GM12878 (cell line): ENCODE data around the gene GIGYF1. TPM values are rescaled to one million over a fixed set of nuclear protein-coding genes. Genes with fewer than 3 reads are reported as not detected.

Experiments
- MEF2A ChIP-seq: IDR thresholded peaks from 2 replicates; pipeline ENCODE4 v1.6.1; 2011; ENCODE audit warnings: low read depth, mild to moderate bottlenecking, low read length, moderate library complexity; ENCODE audit not compliant: insufficient read depth
- NFXL1 ChIP-seq: fragments of 450-650 bp; IDR thresholded peaks from 2 replicates; pipeline ENCODE4 v1.6.1; 2017; ENCODE audit warnings: antibody characterized with exemption, mild to moderate bottlenecking, borderline replicate concordance
- NR2F1 ChIP-seq: fragments of 450-650 bp; conservative IDR thresholded peaks from 2 replicates; pipeline ENCODE4 v1.6.1; 2017; ENCODE audit warnings: mild to moderate bottlenecking
- RAD51 ChIP-seq: fragments of 450-650 bp; IDR thresholded peaks from 2 replicates; pipeline ENCODE4 v1.6.1; 2016; ENCODE audit warnings: moderate library complexity, mild to moderate bottlenecking, inconsistent platforms
- SIN3A ChIP-seq: IDR thresholded peaks from 2 replicates; pipeline ENCODE4 v1.6.1; 2012; ENCODE audit warnings: low read depth, low read length, improper control_type of control experiment
- SRF ChIP-seq, 2 experiments: IDR thresholded peaks; 2 replicates each; pipeline ENCODE4 v1.6.1; 2011; ENCODE audit warnings: low read depth in 2 of 2, low read length in 2 of 2, mild to moderate bottlenecking in 1 of 2, moderate library complexity in 1 of 2
- YY1 ChIP-seq: IDR thresholded peaks from 2 replicates; pipeline ENCODE4 v1.6.1; 2011; ENCODE audit warnings: low read depth, mild to moderate bottlenecking, low read length
- ZNF24 ChIP-seq: fragments of 450-650 bp; IDR thresholded peaks from 2 replicates; pipeline ENCODE4 v1.6.1; 2017; ENCODE audit warnings: antibody characterized with exemption, mild to moderate bottlenecking
- ZZZ3 ChIP-seq: IDR thresholded peaks from 2 replicates; pipeline ENCODE4 v1.6.1; 2011; ENCODE audit warnings: low read depth; ENCODE audit not compliant: control insufficient read depth, insufficient read length
- polyA plus RNA-seq, 11 experiments: library from polyadenylated mRNA; depleted of rRNA in 4 of 11; unstranded in 6 of 11; stranded (reverse) in 5 of 11; fragments of >200 nt; fragmentation: Nextera tagmentation in 4 of 11; fragmentation: Illumina TruSeq in 1 of 11; extraction: Ambion mirVana in 4 of 11; extraction: Trizol in 1 of 11; gene quantifications; 1 replicate in 1 of 11; 2 replicates in 10 of 11; pipeline versions ENCODE4 v1.2.1 to v1.2.3, GENCODE V29; 2011 to 2016; ENCODE audit warnings: inconsistent platforms in 2 of 11, missing spikeins in 2 of 11, low read depth in 1 of 11
- total RNA-seq, 4 experiments: library from RNA; depleted of rRNA in 3 of 4; stranded (reverse); fragments of >200 nt in 3 of 4; fragmentation: Illumina TruSeq in 1 of 4; extraction: Trizol in 1 of 4; gene quantifications; 2 replicates each; pipeline versions ENCODE4 v1.2.1 to v1.2.3, GENCODE V29; 2013 to 2021
- TF ChIP-seq, protein P1 (sequence below): fragments of 450-650 bp; IDR thresholded peaks from 2 replicates; pipeline ENCODE4 v1.6.1; 2018; ENCODE audit warnings: mild to moderate bottlenecking, low read depth, moderate library complexity; ENCODE audit not compliant: partially characterized antibody
- TF ChIP-seq, protein P2 (sequence below): fragments of 450-650 bp; IDR thresholded peaks from 2 replicates; pipeline ENCODE4 v1.6.1; 2016; ENCODE audit warnings: mild to moderate bottlenecking, moderate library complexity, borderline replicate concordance
- TF ChIP-seq, protein P3 (sequence below): IDR thresholded peaks from 2 replicates; pipeline ENCODE4 v1.6.1; 2011; ENCODE audit warnings: mild to moderate bottlenecking, low read depth, low read length, moderate library complexity; ENCODE audit not compliant: insufficient replicate concordance
- TF ChIP-seq, protein P4 (sequence below): fragments of 450-650 bp; IDR thresholded peaks from 2 replicates; pipeline ENCODE4 v1.6.1; 2017; ENCODE audit warnings: borderline replicate concordance
- TF ChIP-seq, protein P5 (sequence below): fragments of 150-350 bp; IDR thresholded peaks from 2 replicates; pipeline ENCODE4 v1.6.1; 2014; ENCODE audit warnings: mild to moderate bottlenecking, low read depth, low read length
- TF ChIP-seq, protein P6 (sequence below): IDR thresholded peaks from 2 replicates; pipeline ENCODE4 v1.6.1; 2012; ENCODE audit warnings: low read depth, low read length, improper control_type of control experiment

Gene GIGYF1
- total and polyA plus RNA-seq, 10 of the 15 experiments (the other 5 are each of a cell fraction or from before 2014, with no cell fraction given) = 0.31 to 47.2 (median 9.9) TPM

DNA sequence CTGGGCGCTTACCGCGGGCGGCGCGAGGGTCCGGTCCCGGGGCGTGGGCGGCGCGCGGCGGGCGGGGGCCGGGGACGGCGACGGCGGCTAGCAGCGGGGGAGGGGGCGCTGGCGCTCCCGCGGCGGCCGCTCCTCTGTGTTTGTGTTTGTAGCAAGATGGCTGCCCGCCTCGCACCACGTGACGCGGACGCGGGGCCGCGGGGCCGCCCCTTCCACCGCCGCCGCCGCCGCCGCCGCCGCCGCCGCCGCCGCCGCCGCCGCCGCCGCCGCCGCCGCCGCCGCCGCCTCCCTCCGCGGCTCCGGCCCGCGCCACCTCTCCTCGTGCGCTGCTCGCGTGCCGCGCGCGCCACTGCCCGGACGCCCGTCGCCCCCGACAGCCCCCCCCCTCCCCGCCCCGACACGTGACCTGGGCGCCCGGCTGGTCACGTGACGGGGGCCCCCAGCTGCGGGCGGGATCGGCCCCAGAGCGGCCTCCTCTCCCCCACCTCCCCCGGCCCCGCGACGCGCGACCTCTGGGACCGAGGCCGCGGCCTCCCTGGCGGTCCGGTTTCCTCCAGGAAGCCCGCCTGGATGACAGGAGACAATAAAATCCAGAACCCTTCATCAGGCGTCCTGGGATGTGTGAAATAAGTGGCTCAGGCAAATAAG, at the start of gene GIGYF1 (continued):
- TF ChIP-seq, protein P1, sequence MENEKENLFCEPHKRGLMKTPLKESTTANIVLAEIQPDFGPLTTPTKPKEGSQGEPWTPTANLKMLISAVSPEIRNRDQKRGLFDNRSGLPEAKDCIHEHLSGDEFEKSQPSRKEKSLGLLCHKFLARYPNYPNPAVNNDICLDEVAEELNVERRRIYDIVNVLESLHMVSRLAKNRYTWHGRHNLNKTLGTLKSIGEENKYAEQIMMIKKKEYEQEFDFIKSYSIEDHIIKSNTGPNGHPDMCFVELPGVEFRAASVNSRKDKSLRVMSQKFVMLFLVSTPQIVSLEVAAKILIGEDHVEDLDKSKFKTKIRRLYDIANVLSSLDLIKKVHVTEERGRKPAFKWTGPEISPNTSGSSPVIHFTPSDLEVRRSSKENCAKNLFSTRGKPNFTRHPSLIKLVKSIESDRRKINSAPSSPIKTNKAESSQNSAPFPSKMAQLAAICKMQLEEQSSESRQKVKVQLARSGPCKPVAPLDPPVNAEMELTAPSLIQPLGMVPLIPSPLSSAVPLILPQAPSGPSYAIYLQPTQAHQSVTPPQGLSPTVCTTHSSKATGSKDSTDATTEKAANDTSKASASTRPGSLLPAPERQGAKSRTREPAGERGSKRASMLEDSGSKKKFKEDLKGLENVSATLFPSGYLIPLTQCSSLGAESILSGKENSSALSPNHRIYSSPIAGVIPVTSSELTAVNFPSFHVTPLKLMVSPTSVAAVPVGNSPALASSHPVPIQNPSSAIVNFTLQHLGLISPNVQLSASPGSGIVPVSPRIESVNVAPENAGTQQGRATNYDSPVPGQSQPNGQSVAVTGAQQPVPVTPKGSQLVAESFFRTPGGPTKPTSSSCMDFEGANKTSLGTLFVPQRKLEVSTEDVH = no peak
- TF ChIP-seq ZNF24 (no peak), NR2F1 (peak; percentile 39; the same call in 1 of the 2 replicates), SRF (IDR thresholded peaks at IDR 0.05; ENCODE audit: low read depth in 2 of 2, low read length in 2 of 2) (no peak), SIN3A (peak; percentile 50; the same call in 1 of the 2 replicates), MEF2A (no peak), YY1 (peak; percentile 92), ZZZ3 (no peak), NFXL1 (no peak), RAD51 (peak; percentile 86)
- TF ChIP-seq, protein P2, sequence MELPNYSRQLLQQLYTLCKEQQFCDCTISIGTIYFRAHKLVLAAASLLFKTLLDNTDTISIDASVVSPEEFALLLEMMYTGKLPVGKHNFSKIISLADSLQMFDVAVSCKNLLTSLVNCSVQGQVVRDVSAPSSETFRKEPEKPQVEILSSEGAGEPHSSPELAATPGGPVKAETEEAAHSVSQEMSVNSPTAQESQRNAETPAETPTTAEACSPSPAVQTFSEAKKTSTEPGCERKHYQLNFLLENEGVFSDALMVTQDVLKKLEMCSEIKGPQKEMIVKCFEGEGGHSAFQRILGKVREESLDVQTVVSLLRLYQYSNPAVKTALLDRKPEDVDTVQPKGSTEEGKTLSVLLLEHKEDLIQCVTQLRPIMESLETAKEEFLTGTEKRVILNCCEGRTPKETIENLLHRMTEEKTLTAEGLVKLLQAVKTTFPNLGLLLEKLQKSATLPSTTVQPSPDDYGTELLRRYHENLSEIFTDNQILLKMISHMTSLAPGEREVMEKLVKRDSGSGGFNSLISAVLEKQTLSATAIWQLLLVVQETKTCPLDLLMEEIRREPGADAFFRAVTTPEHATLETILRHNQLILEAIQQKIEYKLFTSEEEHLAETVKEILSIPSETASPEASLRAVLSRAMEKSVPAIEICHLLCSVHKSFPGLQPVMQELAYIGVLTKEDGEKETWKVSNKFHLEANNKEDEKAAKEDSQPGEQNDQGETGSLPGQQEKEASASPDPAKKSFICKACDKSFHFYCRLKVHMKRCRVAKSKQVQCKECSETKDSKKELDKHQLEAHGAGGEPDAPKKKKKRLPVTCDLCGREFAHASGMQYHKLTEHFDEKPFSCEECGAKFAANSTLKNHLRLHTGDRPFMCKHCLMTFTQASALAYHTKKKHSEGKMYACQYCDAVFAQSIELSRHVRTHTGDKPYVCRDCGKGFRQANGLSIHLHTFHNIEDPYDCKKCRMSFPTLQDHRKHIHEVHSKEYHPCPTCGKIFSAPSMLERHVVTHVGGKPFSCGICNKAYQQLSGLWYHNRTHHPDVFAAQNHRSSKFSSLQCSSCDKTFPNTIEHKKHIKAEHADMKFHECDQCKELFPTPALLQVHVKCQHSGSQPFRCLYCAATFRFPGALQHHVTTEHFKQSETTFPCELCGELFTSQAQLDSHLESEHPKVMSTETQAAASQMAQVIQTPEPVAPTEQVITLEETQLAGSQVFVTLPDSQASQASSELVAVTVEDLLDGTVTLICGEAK = no peak
- TF ChIP-seq, protein P3, sequence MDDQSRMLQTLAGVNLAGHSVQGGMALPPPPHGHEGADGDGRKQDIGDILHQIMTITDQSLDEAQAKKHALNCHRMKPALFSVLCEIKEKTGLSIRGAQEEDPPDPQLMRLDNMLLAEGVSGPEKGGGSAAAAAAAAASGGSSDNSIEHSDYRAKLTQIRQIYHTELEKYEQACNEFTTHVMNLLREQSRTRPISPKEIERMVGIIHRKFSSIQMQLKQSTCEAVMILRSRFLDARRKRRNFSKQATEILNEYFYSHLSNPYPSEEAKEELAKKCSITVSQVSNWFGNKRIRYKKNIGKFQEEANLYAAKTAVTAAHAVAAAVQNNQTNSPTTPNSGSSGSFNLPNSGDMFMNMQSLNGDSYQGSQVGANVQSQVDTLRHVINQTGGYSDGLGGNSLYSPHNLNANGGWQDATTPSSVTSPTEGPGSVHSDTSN = no peak
- TF ChIP-seq, protein P4, sequence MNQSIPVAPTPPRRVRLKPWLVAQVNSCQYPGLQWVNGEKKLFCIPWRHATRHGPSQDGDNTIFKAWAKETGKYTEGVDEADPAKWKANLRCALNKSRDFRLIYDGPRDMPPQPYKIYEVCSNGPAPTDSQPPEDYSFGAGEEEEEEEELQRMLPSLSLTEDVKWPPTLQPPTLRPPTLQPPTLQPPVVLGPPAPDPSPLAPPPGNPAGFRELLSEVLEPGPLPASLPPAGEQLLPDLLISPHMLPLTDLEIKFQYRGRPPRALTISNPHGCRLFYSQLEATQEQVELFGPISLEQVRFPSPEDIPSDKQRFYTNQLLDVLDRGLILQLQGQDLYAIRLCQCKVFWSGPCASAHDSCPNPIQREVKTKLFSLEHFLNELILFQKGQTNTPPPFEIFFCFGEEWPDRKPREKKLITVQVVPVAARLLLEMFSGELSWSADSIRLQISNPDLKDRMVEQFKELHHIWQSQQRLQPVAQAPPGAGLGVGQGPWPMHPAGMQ = no peak
- TF ChIP-seq, protein P5, sequence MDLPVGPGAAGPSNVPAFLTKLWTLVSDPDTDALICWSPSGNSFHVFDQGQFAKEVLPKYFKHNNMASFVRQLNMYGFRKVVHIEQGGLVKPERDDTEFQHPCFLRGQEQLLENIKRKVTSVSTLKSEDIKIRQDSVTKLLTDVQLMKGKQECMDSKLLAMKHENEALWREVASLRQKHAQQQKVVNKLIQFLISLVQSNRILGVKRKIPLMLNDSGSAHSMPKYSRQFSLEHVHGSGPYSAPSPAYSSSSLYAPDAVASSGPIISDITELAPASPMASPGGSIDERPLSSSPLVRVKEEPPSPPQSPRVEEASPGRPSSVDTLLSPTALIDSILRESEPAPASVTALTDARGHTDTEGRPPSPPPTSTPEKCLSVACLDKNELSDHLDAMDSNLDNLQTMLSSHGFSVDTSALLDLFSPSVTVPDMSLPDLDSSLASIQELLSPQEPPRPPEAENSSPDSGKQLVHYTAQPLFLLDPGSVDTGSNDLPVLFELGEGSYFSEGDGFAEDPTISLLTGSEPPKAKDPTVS = no peak
- TF ChIP-seq, protein P6, sequence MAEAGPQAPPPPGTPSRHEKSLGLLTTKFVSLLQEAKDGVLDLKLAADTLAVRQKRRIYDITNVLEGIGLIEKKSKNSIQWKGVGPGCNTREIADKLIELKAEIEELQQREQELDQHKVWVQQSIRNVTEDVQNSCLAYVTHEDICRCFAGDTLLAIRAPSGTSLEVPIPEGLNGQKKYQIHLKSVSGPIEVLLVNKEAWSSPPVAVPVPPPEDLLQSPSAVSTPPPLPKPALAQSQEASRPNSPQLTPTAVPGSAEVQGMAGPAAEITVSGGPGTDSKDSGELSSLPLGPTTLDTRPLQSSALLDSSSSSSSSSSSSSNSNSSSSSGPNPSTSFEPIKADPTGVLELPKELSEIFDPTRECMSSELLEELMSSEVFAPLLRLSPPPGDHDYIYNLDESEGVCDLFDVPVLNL = no peak
